OCI-LY7 (cell line): ENCODE measurements around the gene LY6G6D. TPM values are rescaled to one million over a fixed set of nuclear protein-coding genes. Genes with fewer than 3 reads are reported as not detected.

Source experiments
- Bru-seq: library from RNA; stranded (reverse); fragments of 400-500 nt; gene quantifications from one replicate; lab custom pipeline; 2021; lab: Mats Ljungman, UMichigan
- BruChase-seq, 2 experiments: library from RNA; stranded (reverse); fragments of 400-500 nt; gene quantifications; one replicate each; lab custom pipeline; 2021; lab: Mats Ljungman, UMichigan
- BruUV-seq: library from RNA; stranded (reverse); fragments of 400-500 nt; replicated peaks from 2 replicates; lab custom pipeline; 2021; lab: Mats Ljungman, UMichigan
- CTCF ChIA-PET: fragments of 300-600 bp; sonication (Branson Sonifier 250); formaldehyde crosslinking; loops from one replicate; lab custom pipeline; 2022; ENCODE audit warnings: antibody characterized with exemption; ENCODE audit not compliant: unreplicated experiment; lab: Charles Lee
- POLR2A ChIA-PET: fragments of 300-600 bp; sonication (Branson Sonifier 250); formaldehyde crosslinking; loops from one replicate; lab custom pipeline; 2022; ENCODE audit warnings: antibody characterized with exemption; lab: Charles Lee
- DNase-seq: peaks from one replicate; pipeline ENCODE4 v3.0.0-alpha.2; 2015; ENCODE audit warnings: low spot score
- H2AFZ ChIP-seq: fragments of 200-600 bp; sonication (generic), shearing (Covaris generic); 2 replicates; pipeline ENCODE4 v1.6.1; 2014; ENCODE audit warnings: mild to moderate bottlenecking, antibody characterized with exemption, low read length, moderate library complexity
- H3K27ac ChIP-seq: fragments of 200-600 bp; sonication (generic); 2 replicates; pipeline ENCODE4 v1.5.1; 2014; ENCODE audit warnings: mixed run types, low read depth, mild to moderate bottlenecking, moderate library complexity, low read length, inconsistent platforms; ENCODE audit not compliant: poor library complexity, severe bottlenecking
- H3K36me3 ChIP-seq: fragments of 200-600 bp; sonication (generic); 2 replicates; pipeline ENCODE4 v1.6.1; 2014; ENCODE audit warnings: mild to moderate bottlenecking, antibody characterized with exemption, low read length, moderate library complexity, mixed read lengths; ENCODE audit not compliant: insufficient read depth
- H3K4me1 ChIP-seq: fragments of 200-600 bp; sonication (generic); 2 replicates; pipeline ENCODE4 v1.5.1; 2014; ENCODE audit warnings: mild to moderate bottlenecking, low read length; ENCODE audit not compliant: insufficient read depth, poor library complexity, severe bottlenecking
- H3K4me2 ChIP-seq: fragments of 200-600 bp; sonication (generic); 2 replicates; pipeline ENCODE4 v1.6.1; 2014; ENCODE audit warnings: mild to moderate bottlenecking, low read length
- H3K4me3 ChIP-seq: fragments of 200-600 bp; sonication (generic); 2 replicates; pipeline ENCODE4 v1.5.1; 2014; ENCODE audit warnings: mild to moderate bottlenecking, low read depth, low read length; ENCODE audit not compliant: poor library complexity, severe bottlenecking
- H3K79me2 ChIP-seq: fragments of 200-600 bp; sonication (generic); 2 replicates; pipeline ENCODE4 v1.6.1; 2016; ENCODE audit warnings: low read depth, mild to moderate bottlenecking, low read length, moderate library complexity, mixed read lengths; ENCODE audit not compliant: insufficient read depth
- H3K9me2 ChIP-seq: fragments of 200-600 bp; sonication (generic); 2 replicates; pipeline ENCODE4 v1.6.1; 2016; ENCODE audit warnings: mild to moderate bottlenecking, low read length, mixed read lengths; ENCODE audit not compliant: insufficient read depth
- H3K9me3 ChIP-seq: fragments of 200-600 bp; sonication (generic); 2 replicates; pipeline ENCODE4 v1.6.1; 2014; ENCODE audit warnings: mild to moderate bottlenecking, mixed run types, low read length, mixed read lengths
- H4K20me1 ChIP-seq: fragments of 200-600 bp; sonication (generic); 2 replicates; pipeline ENCODE4 v1.6.1; 2014; ENCODE audit warnings: mild to moderate bottlenecking, antibody characterized with exemption, low read length, moderate library complexity, mixed read lengths; ENCODE audit not compliant: insufficient read depth
- CTCF ChIP-seq: fragments of 200-600 bp; sonication (generic); conservative IDR thresholded peaks from 2 replicates; pipeline ENCODE4 v1.5.1; 2014; ENCODE audit warnings: mild to moderate bottlenecking, antibody characterized with exemption, low read length, moderate library complexity, mixed read lengths
- EZH2phosphoT487 ChIP-seq: fragments of 200-600 bp; sonication (generic); IDR thresholded peaks from 2 replicates; pipeline ENCODE4 v1.6.1; 2018; ENCODE audit warnings: low read depth, borderline replicate concordance, mild to moderate bottlenecking, mixed run types, antibody characterized with exemption, low read length, moderate library complexity, mixed read lengths
- intact Hi-C: fragments of 100-400 bp; cut with micrococcal nuclease; formaldehyde crosslinking; loops from one replicate; pipeline ENCODE4 v1.10.0; 2022; ENCODE audit not compliant: unreplicated experiment
- long read RNA-seq: library from polyadenylated mRNA; stranded (forward); transcript quantifications from one replicate; pipeline ENCODE4 v2.0.0, GENCODE V29; 2022
- total RNA-seq, 2 experiments: library from RNA; depleted of rRNA in 1 of 2; stranded (reverse); fragments of >200 nt in 1 of 2; shearing (Covaris generic) in 1 of 2; gene quantifications; 2 replicates each; pipeline ENCODE4 v1.2.3, GENCODE V29; 2014 to 2022

Gene LY6G6D
- not detected in 2 replicates for total RNA-seq (2014; rRNA removed; shearing (Covaris generic))
- total RNA-seq (2022): not detected in 2 replicates
- not detected for Bru-seq, nascent RNA
- not detected for BruChase-seq, experiment 1, labeled RNA remaining after a 6-hour chase
- not detected for BruChase-seq, experiment 2, labeled RNA remaining after a 2-hour chase
- long read RNA-seq: 0 reads

- H4K20me1 ChIP-seq: no peaks in the 10 kb centered on the region
- H3K4me2 ChIP-seq: no peak within 1 kb of the TSS
- peaks cover 9% of the 10 kb centered on the region for H3K4me1 ChIP-seq
- intact Hi-C loops: no loop called here
- H3K9me3 ChIP-seq: no peaks in the 10 kb centered on the region
- CTCF ChIA-PET: no interaction called here
- H3K79me2 ChIP-seq: no peaks in the 10 kb centered on the region
- no peak within 1 kb of the TSS for H3K27ac ChIP-seq
- BruUV-seq: no TSS peak
- POLR2A ChIA-PET: interaction anchor here (1.0 to 1.7 kb wide), 2 partner anchors 10 to 25 kb away, joined by 3 to 7 read pairs; no protein-coding TSS in a partner anchor
- no peak within 1 kb of the TSS for H3K4me3 ChIP-seq
- DNase-seq: no peak
- no peaks in the 10 kb centered on the region for H3K36me3 ChIP-seq
- TF ChIP-seq EZH2phosphoT487 (no peak), CTCF (no peak)
- no peaks in the 10 kb centered on the region for H3K9me2 ChIP-seq
- H2AFZ ChIP-seq: no peak within 1 kb of the TSS
Measured at GRCh38 chr6:31715022-31715958, at the start of gene LY6G6D. LY6G6D (plus strand) TSS chr6:31715348; CDS start chr6:31715356, 8 bp downstream.

GRCh38 chr6:31665501-31666336 lies 49.4 kb upstream of the LY6G6D start, which contains the start of gene CSNK2B:
CSNK2B (plus strand) TSS chr6:31666080; CDS start chr6:31666832, 752 bp downstream.
- Histone ChIP-seq H3K4me2 (peak within 1 kb of the TSS; percentile 97), H3K27ac (peak within 1 kb of the TSS; percentile 90), H3K36me3 (peaks cover 75% of the 10 kb centered on the region), H3K4me3 (peak within 1 kb of the TSS; percentile 99), H3K4me1 (peaks cover 43% of the 10 kb centered on the region), H2AFZ (no peak within 1 kb of the TSS; the same call in 1 of the 2 replicates), H3K79me2 (peaks cover 58% of the 10 kb centered on the region), H4K20me1 (0 out of 2 replicates have a peak, but pooled peaks cover 3% of the 10 kb centered on the region), H3K9me2 (no peaks in the 10 kb centered on the region), H3K9me3 (no peaks in the 10 kb centered on the region)
- peak; percentile 98 for DNase-seq
- intact Hi-C loops: loop anchor here (1.0 to 2.0 kb wide), 7 partner anchors 13 to 169 kb away; partner anchors contain the start of genes ABHD16A, ATP6V1G2, BAG6 and PRRC2A
- no TSS peak for BruUV-seq
- CTCF ChIA-PET: interaction anchor here (0.6 kb wide), 1 partner anchor 29 kb away, joined by 3 read pairs; no protein-coding TSS in a partner anchor
- no peak for TF ChIP-seq EZH2phosphoT487
- no peak for TF ChIP-seq CTCF
- POLR2A ChIA-PET: interaction anchor here (0.5 to 1.6 kb wide), 4 partner anchors 10 to 527 kb away, joined by 3 to 5 read pairs (median 4); partner anchors contain the start of genes APOM and NEU1
